HEK293 (cell line): ENCODE measurements around the gene EPHB1.

ENCODE experiments used
- ZNF221 ChIP-seq: fragments of 450-650 bp; formaldehyde crosslinking; IDR thresholded peaks from 2 replicates; pipeline ENCODE4 v1.5.1; 2017; ENCODE audit warnings: missing biosample characterization, missing genetic modification characterization, borderline replicate concordance
- TF ChIP-seq, protein P1 (sequence below): fragments of 450-650 bp; formaldehyde crosslinking; IDR thresholded peaks from 2 replicates; pipeline ENCODE4 v1.5.1; 2016; ENCODE audit warnings: missing biosample characterization, missing genetic modification characterization

- TF ChIP-seq, protein P1, sequence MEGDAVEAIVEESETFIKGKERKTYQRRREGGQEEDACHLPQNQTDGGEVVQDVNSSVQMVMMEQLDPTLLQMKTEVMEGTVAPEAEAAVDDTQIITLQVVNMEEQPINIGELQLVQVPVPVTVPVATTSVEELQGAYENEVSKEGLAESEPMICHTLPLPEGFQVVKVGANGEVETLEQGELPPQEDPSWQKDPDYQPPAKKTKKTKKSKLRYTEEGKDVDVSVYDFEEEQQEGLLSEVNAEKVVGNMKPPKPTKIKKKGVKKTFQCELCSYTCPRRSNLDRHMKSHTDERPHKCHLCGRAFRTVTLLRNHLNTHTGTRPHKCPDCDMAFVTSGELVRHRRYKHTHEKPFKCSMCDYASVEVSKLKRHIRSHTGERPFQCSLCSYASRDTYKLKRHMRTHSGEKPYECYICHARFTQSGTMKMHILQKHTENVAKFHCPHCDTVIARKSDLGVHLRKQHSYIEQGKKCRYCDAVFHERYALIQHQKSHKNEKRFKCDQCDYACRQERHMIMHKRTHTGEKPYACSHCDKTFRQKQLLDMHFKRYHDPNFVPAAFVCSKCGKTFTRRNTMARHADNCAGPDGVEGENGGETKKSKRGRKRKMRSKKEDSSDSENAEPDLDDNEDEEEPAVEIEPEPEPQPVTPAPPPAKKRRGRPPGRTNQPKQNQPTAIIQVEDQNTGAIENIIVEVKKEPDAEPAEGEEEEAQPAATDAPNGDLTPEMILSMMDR (tag by site-specific recombination), result no peak
- TF ChIP-seq ZNF221, result no peak
These were observed 81.8 kb downstream of the EPHB1 start for GRCh38 chr3:134876836-134877235.
